Tibial nerve (tissue), 4 donors: ENCODE results near the gene SMAD7. TPM values are rescaled to one million over a fixed set of nuclear protein-coding genes. Genes with fewer than 3 reads are reported as not detected.

Experiments
- DNase-seq, 2 donors: peaks; one replicate each; pipeline ENCODE4 v3.0.0-alpha.2; 2019; ENCODE audit warnings: low spot score in 2 of 2
- H3K27ac ChIP-seq, 4 donors: fragments of 200-600 bp; sonication (generic) in 3 of 4; one replicate each; pipeline ENCODE4 v1.5.1; 2017 to 2019; ENCODE audit warnings: mild to moderate bottlenecking in 1 of 4
- H3K27me3 ChIP-seq, 2 donors: fragments of 200-600 bp; sonication (generic) in 1 of 2; one replicate each; pipeline versions ENCODE4 v1.5.1 to v1.6.0; 2017 to 2019
- H3K36me3 ChIP-seq, 3 donors: fragments of 200-600 bp; sonication (generic); one replicate each; pipeline ENCODE4 v1.5.1; 2018 to 2019
- H3K4me1 ChIP-seq, 4 donors: fragments of 200-600 bp; sonication (generic) in 3 of 4; one replicate each; pipeline ENCODE4 v1.5.1; 2017 to 2019
- H3K4me3 ChIP-seq, 4 donors: fragments of 200-600 bp; sonication (generic) in 3 of 4; one replicate each; pipeline ENCODE4 v1.5.1; 2017 to 2019; ENCODE audit warnings: mild to moderate bottlenecking in 1 of 4, moderate library complexity in 1 of 4
- H3K9me3 ChIP-seq, 4 donors: fragments of 200-600 bp; sonication (generic) in 3 of 4; one replicate each; pipeline ENCODE4 v1.5.1; 2017 to 2019
- CTCF ChIP-seq, 5 experiments: fragments of 200-600 bp in 3 of 5; fragments of 450-650 bp in 2 of 5; sonication (generic) in 3 of 5; IDR thresholded peaks; one replicate each; pipeline ENCODE4 v1.5.1; 2016 to 2019; ENCODE audit warnings: antibody characterized with exemption in 5 of 5, mild to moderate bottlenecking in 3 of 5, moderate library complexity in 2 of 5
- EP300 ChIP-seq, 2 donors: sonication (generic); formaldehyde crosslinking; IDR thresholded peaks; one replicate each; pipeline ENCODE4 v1.6.1; 2017; ENCODE audit warnings: antibody characterized with exemption in 2 of 2, mild to moderate bottlenecking in 1 of 2
- POLR2A ChIP-seq, 2 donors: fragments of 450-650 bp; IDR thresholded peaks; one replicate each; pipeline ENCODE4 v1.6.1; 2017; ENCODE audit warnings: antibody characterized with exemption in 2 of 2, mild to moderate bottlenecking in 2 of 2, moderate library complexity in 2 of 2
- WGBS, 2 donors: methylation state at CpG; one replicate each; pipeline ENCODE4 v1.1.5; 2018; 5-methylcytosine and 5-hydroxymethylcytosine counted together
- total RNA-seq, 4 donors: library from RNA; depleted of rRNA; stranded (reverse); fragments of >200 nt; gene quantifications; one replicate each; pipeline ENCODE4 v1.1.0, GENCODE V29; 2016

Gene SMAD7
- total RNA-seq, 4 donors from 2014 or later, result 34.3 to 56.8 (median 35.6) TPM

- TF ChIP-seq EP300 (IDR thresholded peaks at IDR 0.05) (no peak), POLR2A (IDR thresholded peaks at IDR 0.05) (no peak), CTCF (IDR thresholded peaks at IDR 0.05) (no peak)
- peaks cover 0 to 13% (median 4%) of the 10 kb centered on the region in 4 donors for H3K4me1 ChIP-seq
- DNase-seq, result no peak
- H3K9me3 ChIP-seq, result no peaks in the 10 kb centered on the region
- peak overlapping the region; percentile 44 to 78 (median 70) for H3K4me3 ChIP-seq
- peak overlapping the region in 2 of 4 donors; percentile 56 to 71 for H3K27ac ChIP-seq
- WGBS, 2 donors, result 1 to 5% methylated on average over 20 to 37 of the region's 119 CpGs
- no peaks in the 10 kb centered on the region for H3K36me3 ChIP-seq
- no peaks in the 10 kb centered on the region for H3K27me3 ChIP-seq
These were observed 25.3 kb upstream of the SMAD7 start for GRCh38 chr18:48975817-48976649.

GRCh38 chr18:48975120-48975816 is 24.5 kb upstream of the SMAD7 start:
- DNase-seq, result no peak
- H3K27ac ChIP-seq, result peak overlapping the region in 2 of 4 donors; percentile 56 to 71
- no peaks in the 10 kb centered on the region for H3K36me3 ChIP-seq
- no peaks in the 10 kb centered on the region for H3K9me3 ChIP-seq
- TF ChIP-seq EP300 (IDR thresholded peaks at IDR 0.05), result no peak
- H3K4me1 ChIP-seq, result peaks cover 0 to 13% (median 4%) of the 10 kb centered on the region in 4 donors
- WGBS, 2 donors, result 8 to 11% methylated on average over 32 to 37 of the region's 58 CpGs
- no peaks in the 10 kb centered on the region for H3K27me3 ChIP-seq
- peak overlapping the region; percentile 44 to 78 (median 70) for H3K4me3 ChIP-seq

- Histone ChIP-seq H3K4me1 (peaks cover 0 to 13% (median 4%) of the 10 kb centered on the region in 4 donors), H3K9me3 (no peaks in the 10 kb centered on the region), H3K27me3 (no peaks in the 10 kb centered on the region), H3K36me3 (no peaks in the 10 kb centered on the region), H3K27ac (peak overlapping the region in 2 of 4 donors; percentile 56 to 71), H3K4me3 (peak overlapping the region in 2 of 4 donors; percentile 77 to 78)
- no peak for TF ChIP-seq CTCF (IDR thresholded peaks at IDR 0.05)
- TF ChIP-seq POLR2A (IDR thresholded peaks at IDR 0.05), result no peak
- TF ChIP-seq EP300 (IDR thresholded peaks at IDR 0.05), result no peak
- WGBS, 2 donors, result 64 to 68% methylated on average over 28 of the region's 28 CpGs
- DNase-seq, result no peak
These were observed 23.7 kb upstream of the SMAD7 start for GRCh38 chr18:48974304-48975119.

GRCh38 chr18:48973731-48974130 is 23.0 kb upstream of the SMAD7 start:
- Histone ChIP-seq H3K9me3 (no peaks in the 10 kb centered on the region), H3K27ac (no peak overlapping the region), H3K36me3 (no peaks in the 10 kb centered on the region), H3K4me1 (peaks cover 0 to 13% (median 4%) of the 10 kb centered on the region in 4 donors), H3K27me3 (no peaks in the 10 kb centered on the region), H3K4me3 (no peak overlapping the region)
- no peak for DNase-seq
- TF ChIP-seq POLR2A (IDR thresholded peaks at IDR 0.05), result no peak
- no peak for TF ChIP-seq CTCF (IDR thresholded peaks at IDR 0.05)
- no peak for TF ChIP-seq EP300 (IDR thresholded peaks at IDR 0.05)
- 80 to 89% methylated on average over 3 of the region's 3 CpGs for WGBS, 2 donors

GRCh38 chr18:48968412-48969215 is 17.8 kb upstream of the SMAD7 start:
- no peak for DNase-seq
- H3K9me3 ChIP-seq, result no peaks in the 10 kb centered on the region
- no peak overlapping the region for H3K4me3 ChIP-seq
- H3K27ac ChIP-seq, result no peak overlapping the region
- H3K36me3 ChIP-seq, result no peaks in the 10 kb centered on the region
- H3K4me1 ChIP-seq, result no peaks in the 10 kb centered on the region
- TF ChIP-seq EP300 (IDR thresholded peaks at IDR 0.05) (no peak), POLR2A (IDR thresholded peaks at IDR 0.05) (no peak), CTCF (IDR thresholded peaks at IDR 0.05) (no peak)
- 63 to 77% methylated on average over 11 of the region's 11 CpGs for WGBS, 2 donors
- no peaks in the 10 kb centered on the region for H3K27me3 ChIP-seq
